ENCODE data around the gene WDFY4.

DNA sequence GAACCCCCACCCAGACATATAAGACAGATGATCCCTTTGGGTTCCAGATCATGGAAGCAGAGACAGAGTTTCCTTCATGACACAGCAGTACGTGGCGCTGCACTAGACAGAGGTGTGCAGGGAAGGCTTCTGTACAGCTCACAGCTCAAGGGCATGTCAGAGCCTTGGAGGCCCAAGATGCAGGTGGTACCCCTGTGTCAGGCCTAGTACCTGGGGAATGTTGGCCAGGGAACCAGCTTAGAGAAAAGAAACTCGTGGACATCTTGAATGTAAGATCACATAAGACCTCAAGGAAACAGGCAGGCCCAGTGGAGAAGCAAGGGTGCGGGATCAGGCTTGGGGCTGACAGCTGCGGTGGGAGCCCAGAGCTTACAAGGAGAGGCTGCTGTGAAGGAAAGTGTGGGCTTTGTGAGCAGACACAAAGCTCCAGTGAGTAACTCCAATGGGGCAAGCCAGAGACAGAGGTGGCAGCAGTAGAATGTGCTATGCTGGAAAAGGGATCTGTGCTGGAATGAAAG is 91.4 kb downstream of the WDFY4 start:
- TF ChIP-seq POLR2AphosphoS5 (IDR thresholded peaks at IDR 0.05; ENCODE audit: insufficient read depth, low read depth, low read length) (no peak), CTCF (IDR thresholded peaks at IDR 0.05; ENCODE audit: extremely low read depth in 1 of 2, insufficient read depth in 1 of 2, low read depth in 1 of 2, low read length in 2 of 2) (no peak), POLR2A (IDR thresholded peaks at IDR 0.05; ENCODE audit: low read depth, low read length) (no peak)
- TF ChIP-seq, protein P1, sequence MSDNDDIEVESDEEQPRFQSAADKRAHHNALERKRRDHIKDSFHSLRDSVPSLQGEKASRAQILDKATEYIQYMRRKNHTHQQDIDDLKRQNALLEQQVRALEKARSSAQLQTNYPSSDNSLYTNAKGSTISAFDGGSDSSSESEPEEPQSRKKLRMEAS (IDR thresholded peaks at IDR 0.05; ENCODE audit: insufficient read depth, insufficient read length), result no peak
